GOT3 (cell line): Measurements from ENCODE around the gene EPHA1.

Experiments used
- DNase-seq: peaks from one replicate; lab custom pipeline; 2025; ENCODE audit warnings: mixed read lengths; lab: John Stamatoyannopoulos, UW

Gene EPHA1

DNA sequence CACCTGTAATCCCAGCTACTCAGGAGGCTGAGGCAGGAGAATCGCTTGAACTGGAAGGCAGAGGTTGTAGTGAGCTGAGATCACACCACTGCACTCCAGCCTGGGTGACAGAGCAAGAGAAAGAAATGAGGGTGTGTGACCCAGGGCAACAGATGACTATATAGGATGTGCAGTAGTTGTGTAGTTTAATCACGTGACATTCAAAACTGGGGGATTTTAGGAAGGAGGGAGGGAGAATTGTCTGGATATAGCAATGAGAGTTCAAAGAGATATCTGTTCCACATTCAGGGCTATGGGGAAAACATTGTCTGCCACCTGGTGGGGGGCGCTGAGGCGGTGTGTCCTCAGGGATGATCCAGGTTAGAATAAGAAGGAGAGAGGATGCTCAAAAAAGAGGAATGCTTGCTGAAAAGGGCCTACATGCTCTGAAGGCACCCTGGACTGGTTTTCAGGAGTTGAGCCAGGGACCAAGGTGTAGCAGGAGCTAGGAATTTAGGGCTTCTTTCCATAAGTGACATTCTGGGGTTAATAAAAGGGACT is 35.3 kb downstream of the EPHA1 start:
- no peak for DNase-seq

DNA sequence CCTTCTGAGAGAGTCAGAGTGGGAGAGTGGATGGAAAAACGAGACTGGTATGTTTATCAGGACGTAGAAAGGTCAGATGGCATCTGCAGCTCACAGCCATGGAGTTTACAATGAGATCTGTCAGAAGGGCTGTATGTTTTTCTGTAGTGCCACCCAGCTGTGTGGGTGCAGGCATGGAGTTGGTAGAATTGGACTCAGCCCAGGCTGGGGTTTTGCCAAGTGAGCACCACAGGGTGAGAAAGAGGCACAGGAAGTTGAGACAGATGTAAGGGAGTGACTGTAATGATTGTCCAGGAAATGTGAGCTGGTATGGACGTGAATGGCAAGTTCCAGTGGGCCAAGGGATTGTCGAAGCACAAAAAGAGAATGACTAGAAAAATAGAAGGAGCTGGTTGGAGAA is 36.6 kb downstream of the EPHA1 start:
- no peak for DNase-seq

DNA sequence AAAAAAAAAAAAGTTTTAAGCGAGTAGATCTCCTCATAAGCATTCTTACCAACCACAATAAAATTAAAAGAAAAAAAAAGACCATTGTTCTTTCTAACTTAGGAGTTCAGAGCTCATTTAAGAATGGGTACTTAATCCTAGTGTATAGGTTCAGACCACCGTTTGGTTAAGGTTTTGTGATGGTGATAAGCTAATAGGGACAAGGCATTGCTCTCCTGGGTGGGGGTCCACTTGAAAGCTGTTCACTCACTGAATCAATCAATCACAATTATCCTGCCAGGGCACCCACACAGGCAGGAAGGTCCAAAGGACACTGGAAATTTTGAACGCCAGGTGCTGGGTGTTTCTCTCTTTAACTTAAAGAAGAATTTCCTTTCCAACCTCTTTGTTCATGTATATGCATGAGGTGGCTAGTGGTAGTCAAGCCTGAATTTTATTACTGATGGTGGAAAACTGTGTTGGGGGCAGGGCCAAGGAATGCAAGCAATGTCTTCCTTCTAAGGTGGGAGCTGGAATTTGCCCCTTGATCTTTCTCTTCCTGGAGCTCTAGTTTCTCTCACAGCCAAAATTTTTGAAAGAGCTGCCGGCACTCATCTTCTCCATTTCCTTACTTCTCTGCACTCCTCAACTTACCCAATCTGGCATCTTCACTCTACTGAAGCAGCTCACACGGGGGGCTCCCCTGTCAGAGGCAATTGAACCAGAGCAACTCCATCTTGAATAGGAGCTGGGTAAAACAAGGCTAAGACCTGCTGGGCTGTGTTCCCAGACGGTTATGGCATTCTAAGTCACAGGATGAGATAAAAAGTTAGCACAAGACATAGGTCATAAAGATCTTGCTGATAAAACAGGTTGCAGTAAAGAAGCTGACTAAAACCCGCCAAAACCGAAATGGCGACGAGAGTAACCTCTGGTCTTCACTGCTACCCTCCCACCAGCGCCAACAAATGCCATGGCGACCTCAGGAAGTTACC is 38.7 kb downstream of the EPHA1 start:
- DNase-seq: no peak

DNA sequence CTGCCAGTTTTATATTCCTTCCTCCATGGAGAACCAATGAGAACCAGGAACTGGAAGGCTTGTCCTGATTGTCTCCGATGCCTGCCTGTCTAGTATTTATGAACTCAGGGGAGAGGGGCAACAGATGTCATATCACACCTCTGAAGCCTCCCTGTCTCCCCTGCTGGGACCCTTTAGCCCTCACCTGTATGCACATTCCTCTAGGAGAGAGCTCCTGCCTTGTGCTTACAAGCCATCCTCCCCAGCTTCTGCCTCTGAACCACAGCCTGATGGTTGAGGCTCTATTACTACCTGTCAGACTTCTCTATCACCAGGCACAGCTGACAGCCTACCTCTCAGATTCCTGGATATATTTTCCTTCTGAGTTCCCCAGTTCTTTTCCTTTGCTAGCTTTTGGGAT is 40.3 kb downstream of the EPHA1 start:
- no peak for DNase-seq

DNA sequence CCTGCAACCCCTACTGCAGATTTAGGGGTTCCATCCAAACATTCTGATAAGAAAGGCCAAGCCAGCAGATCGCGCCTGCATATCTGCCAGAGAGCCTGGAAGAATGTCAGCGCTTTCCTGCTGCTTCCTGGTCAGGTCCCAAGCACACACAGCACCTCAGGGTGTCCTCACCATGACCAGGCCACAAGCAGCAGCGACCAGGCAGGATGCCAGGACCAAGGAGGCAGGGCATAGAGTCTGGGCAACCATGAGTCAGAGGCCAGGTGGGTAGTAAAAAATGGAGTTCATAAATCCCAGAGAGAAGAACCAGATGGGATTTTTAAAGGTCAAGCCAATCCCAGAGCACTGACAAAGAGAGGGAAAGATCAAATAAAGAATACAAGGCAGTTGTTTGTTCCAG is 40.7 kb downstream of the EPHA1 start:
- no peak for DNase-seq

DNA sequence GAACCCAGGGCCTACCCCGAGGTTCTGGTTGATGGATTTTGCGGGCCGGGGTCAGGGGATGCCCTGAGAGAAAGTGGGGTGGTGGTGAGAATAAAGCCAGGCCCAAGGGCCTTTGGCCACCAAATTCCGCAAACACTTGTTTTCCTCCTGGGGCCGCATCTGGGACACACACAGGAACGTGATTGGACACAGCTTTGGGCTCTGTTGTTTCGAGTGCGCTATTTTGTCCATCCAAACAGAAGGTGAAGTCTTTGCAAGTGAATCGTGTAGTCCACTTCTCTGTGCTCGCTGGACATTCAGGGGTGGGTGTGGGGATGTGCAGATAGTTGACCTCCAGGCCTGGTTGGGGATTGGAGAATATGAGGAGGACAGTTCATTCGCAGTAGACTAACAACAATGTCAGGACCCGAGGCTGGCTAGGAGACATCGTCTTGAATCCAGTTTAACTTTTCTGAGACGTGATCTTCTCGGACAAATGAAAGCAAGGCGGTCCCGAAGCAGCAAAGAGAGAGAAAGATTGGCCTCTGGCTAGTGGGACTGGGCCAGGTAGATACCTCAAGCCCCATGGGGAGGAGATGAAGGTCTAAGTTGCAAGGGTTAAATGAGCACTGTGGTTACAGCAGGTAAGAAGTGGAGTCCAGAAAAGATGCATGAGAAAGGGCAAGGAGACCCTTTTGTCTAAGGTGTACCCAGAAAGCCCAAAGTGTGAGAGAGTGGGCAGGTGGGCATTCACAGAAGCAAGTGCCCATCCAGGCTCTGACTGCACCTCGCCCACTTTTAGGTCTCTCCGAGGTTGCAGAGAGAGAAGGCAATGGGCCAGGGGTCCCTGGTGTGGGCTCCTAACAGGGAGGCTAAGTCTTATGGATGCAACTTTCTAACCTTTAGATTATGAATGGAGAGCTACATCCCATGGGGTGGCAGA is 45.4 kb downstream of the EPHA1 start:
- DNase-seq: no peak

DNA sequence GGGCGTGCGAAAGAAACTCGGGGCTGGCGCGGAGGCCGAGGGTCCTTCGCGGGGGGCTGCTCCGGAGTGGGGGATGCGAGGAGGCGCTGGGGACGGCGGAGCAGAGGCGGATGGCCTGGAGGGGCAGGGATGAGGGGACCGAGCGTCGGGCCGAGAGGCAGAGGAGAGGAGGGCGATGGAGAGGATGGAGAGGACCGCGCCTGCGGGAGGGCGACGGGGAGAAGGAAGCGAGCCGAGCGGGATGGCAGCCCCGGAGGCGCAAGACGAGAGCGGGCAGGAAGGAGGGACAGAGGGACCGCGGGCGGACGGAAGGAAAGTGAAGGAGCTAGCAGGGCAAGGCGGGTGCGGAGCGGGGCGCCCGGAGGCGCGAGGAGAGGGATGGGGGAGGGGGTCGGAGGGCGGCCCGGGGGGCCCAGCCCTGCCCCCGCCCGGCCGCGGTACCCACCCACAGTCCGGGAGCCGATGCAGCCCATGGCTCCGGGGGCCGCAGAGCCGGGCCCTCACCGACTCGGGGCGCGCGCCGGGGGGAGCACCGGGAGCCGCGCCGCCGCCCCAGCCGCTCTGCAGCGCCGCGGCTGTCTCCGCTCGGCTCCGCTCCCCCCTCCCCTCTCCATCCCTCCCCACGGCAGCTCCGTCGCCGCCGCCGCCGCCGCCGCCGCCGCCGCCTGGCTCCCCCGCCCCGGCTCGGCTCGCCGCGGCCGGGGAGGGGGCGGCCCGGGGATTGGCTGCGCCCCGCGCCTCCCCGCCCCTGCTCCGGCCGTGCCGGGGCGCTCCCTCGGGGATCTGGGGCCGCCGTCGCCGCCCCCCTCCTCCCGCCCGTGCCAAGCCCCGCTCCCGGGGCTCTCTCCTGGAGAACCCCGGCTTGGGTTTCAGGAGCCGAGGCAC is 46.3 kb downstream of the EPHA1 start, which contains the start of gene FAM131B:
TSS of gene FAM131B (minus strand) at position 583 of the 885 bp plus-strand sequence. CDS start at position 473, 110 bp downstream.
- DNase-seq: no peak

DNA sequence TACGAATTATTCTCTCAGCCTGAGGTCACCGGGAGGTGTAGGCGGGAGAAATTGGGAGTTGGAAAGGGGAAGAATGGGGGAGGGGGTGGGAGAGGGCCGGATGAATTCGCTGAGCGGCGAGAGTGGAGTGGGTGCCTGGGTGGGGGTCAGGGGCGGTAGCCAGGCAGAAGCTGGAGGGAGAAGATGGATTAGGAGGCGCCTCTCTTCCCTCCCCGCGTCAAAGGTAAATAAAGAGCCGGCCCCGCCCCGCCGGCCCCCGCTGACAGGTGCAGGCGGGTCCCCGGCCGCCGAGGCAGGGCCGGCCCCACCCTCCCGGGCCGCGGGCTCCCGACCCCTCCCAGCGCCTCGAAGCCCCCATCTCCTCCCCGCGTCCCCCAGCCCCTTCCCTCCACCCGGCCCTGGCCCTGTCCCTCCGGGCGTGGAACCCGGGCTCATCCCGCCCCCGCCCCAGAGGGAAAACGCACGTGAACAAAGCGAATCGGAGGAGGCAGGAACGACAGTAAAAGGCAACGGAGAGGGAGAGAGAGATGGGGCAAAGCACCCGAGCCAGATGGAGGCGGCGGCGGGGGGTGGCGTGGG is 47.0 kb downstream of the EPHA1 start:
- no peak for DNase-seq

DNA sequence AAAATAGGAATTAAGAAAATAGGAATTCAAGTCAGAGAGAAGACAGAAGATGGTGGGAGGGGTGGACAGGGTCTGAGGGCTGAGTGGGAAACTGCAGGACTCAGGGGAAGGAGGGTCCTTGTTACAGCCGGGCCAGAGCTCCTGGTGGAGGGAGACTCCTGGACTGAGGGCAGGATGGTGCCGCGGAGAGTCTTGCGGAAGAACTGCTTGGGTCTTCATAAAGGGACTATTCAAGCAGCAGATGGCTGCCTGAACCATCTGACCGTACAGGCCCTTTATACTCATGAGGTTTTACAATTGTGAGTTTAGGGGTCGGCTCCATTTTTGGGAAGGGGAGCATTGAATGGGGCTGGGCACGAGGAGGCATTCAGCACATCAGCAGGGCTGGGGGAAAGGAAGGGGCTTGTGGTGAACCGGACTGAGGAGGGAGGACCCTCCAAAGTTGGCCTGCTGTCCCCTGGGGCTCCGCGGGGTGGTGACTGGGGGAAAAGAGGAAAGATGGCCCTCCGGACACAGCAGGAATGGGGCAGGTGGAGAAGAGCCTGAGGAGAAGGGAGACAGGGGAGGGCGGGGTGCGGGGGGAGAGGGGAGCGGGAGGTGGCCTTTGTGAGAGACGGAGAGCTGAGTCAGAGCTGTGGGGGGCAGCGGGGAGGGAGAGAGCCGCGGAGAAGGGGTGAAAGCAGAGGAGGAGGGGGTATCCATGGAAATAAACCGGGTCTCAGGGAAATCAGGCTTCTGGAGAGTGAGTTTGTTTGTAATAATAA is 47.7 kb downstream of the EPHA1 start:
- no peak for DNase-seq

DNA sequence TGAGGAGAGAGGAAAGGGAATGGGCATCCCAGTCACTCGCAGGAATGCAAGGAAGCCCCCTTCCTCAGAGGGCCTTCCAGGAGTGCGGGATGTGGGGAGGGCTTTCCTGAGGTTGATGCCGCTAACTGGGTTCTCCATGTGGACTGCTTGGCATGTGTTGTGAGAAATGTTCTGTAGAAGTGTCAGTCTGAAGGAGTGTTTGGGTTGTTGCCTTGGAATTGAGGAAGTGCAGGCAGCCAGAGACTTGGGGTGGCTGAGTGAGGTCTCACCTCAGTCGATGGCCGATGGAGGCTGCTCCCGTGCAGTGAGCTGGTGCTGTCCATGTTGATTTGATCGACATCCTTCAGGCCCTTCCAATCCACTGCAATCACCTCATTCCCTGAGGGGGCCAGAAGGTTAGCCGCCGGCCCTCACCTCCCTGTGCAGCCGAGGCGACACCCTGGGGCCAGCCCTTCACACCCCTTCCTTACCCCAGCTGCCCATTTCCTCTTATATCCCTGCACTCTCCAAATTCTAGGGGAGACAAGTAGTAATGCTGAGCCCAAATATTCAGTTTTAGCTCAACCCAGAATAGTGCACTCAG is 48.8 kb downstream of the EPHA1 start:
- no peak for DNase-seq

DNA sequence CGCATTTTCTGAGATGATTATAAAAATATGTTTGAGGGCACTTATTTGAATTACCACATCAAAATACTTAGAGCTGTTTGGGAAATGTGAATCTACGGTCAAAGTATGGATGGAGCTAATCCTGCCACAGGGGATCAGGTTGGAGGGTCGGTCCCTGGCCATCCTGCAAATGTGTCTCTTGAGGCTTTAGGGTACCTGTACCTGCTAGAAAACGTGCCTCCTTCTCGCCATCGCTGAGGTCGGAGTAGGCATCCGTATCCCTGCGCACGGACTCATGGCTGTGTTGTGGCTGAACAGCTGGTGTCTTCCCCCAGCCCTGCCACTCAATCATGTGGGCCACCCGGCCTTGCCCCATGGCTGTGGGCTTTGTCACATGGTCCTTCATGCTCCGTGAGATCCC is 50.0 kb downstream of the EPHA1 start:
- DNase-seq: no peak

DNA sequence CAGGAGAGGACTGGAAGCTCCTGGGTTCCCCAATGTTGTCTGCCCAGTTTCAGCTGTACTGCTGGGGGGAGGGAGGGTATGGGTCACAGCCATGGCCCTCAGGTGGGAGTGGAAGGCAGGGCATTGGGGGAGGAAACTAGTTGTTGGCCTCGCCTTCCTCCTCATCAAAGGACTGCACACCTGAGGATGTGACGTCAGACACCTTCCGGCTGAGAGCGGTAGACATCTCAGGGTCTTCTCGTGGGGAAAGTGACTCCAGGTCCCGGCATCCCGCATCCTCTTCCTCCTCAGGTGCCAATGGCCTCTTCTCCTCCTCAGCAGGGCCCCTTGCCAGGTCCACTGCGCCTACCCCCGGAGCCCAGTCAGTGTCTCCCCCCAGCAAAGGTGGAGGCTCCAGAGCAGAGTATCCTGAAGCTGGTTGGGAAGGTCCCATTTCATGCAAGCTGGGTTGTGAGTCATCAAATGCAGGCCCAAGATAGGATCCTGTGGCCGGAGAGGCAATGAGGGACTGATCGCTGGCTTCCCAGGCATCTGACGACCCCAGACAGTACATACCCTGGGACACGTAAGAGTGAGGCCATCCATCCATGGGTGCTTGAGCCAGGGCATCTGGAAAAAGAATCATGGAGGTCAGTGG is 52.1 kb downstream of the EPHA1 start:
- no peak for DNase-seq

DNA sequence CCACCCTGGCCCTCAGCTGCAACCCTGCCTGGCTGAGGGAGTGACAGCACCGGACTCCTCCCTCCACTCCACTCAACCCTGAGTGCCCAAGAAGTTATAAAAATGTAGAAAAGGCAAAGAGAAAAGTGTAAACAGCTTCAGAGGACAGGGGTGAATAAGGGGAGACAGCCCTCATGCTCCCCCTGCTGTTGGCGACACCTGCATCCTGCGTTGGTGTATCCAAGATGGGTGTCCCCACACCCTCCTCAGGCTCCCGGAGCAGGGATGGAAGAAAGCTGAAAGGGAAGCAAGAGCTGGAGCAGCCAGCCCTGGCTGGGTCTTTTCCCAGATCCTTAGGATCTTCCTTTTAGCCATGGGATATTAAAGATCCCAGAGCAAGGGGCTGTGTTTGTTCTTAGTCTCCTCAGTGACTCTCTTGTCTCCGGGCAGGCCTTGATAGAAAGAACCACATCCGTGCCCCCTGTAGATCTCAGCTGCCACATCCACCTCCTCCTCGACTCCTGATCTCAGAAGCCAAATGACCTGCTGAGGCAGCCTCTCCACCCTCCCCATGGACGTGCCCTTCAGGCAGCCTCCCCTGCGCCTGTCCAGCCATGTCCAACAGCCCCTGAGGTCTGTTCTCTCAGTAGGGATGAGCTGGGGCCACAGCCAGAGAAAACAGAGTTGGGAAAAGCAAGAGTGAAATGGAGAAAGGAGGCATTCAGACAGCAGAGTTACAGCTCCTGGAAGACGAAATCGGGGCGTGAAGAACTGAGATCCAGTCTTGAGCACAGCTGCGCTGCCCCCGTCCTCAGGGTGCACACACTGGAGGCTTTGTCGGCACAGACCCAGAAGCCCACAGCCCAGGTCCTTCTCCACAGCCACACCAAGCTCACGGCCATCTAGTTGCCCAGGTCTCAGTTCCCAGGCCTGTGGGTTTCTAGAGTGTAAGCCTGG is 52.9 kb downstream of the EPHA1 start:
- no peak for DNase-seq

DNA sequence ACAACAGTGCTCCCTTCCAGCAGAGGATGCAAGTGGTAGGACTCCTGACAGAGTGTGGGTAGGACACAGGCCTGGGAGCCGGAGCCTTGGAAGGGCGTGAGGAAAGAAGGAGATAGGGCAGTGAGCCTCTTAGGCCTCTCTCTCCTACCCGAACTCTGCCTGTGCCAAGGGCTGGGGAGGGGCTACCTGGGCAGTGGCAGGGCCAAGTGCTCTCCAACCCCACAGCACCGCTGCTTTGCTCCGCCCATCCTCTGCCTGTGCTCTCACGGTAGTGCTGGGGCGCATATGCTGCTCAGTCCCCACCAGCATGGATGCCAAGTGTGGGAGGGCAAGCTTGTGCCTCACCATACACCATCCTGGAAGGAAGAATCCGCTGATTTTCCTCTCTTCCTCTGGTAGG is 53.7 kb downstream of the EPHA1 start:
- DNase-seq: no peak

DNA sequence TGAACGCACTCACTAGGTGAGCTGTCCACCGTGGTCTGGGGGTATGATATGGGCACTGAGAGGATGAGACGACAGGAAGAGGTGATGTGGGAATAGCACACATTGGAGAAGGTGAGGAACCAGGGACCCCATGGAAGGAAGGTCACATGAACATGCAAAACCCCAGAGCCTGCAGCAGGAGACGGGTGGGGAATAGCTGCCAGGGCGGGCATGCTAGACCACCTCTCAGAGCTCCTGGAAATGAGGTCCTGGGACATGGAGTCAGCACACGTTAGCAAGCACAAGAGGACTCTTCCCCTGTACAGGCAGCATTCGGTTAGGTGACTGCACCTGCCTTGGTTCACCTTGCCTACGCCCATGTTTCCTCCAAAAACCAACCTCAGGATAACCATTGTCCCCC is 54.3 kb downstream of the EPHA1 start:
- DNase-seq: no peak

DNA sequence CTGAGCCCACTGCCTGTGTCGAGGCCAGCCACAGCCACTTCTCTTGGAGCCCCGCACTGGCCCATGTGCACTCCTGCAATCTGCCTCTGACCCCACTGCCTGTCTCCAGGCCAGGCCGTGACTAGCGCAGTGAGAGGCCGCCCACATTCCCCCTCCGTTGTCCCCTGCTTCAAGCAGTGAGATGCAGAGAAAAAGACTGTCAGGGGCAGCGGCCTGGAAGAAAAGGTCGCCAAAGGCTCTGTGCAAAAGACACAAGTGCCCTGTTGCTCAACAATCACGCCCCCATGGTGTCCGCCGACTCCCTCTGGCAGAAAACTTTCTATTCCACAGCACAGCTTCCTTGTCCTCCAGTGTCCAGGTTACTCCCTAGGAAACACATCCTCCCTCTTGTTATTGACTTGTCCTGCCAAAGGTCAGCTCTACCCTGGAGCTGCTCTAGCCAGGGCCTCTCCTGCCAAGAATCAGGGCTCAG is 56.1 kb downstream of the EPHA1 start:
- no peak for DNase-seq

DNA sequence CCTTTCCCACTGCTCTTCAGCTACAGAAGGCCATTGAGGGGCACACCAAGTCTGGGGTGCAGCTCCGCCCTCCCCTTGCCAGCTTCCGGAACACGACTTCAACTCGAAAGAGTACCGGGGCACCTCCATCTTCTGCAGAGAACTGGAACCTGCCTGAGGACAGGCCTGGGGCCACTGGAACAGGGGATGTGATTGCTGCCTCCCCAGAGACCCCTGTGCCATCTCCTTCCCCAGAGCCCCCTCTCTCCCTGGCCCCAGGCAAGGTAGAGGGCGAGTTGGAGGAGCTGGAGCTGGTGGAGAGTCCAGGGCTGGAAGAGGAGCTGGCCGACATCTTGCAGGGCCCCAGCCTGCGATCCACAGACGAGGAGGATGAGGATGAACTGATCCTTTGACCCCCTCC is 57.1 kb downstream of the EPHA1 start:
- DNase-seq: no peak

DNA sequence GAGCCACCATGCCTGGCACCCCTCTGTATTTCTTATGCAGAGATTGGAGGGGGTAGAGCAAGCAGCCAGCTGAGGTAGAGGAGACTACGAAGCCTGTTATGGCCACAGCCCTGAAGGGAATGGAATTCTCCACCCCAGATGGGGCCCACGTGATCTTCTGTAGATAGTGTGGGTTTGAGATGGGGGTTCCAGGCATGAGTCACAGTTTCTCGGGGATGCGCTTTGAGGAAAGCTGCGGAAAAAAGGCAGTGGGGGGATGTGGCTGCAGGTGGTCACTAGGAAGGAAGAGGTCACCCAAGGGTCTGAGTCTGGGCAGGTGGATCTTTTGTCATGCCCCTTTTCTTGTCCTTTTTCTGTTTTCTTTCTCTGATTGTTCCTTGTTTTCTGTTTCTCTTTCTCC is 57.6 kb downstream of the EPHA1 start:
- no peak for DNase-seq
